HUES64 (cell line): ENCODE measurements around the gene OSBPL9.

Source experiments
- H3K27ac ChIP-seq: 2 replicates; pipeline ENCODE4 v1.7.0; 2013; ENCODE audit warnings: low read depth, low read length, inconsistent platforms
- H3K27me3 ChIP-seq: 2 replicates; pipeline ENCODE4 v1.6.1; 2013; ENCODE audit warnings: mild to moderate bottlenecking, low read length; ENCODE audit not compliant: insufficient read depth
- H3K36me3 ChIP-seq: 2 replicates; pipeline ENCODE4 v1.6.1; 2013; ENCODE audit warnings: mild to moderate bottlenecking, low read length; ENCODE audit not compliant: insufficient read depth
- H3K4me1 ChIP-seq: 2 replicates; pipeline ENCODE4 v1.6.1; 2013; ENCODE audit warnings: mild to moderate bottlenecking, low read length, moderate library complexity; ENCODE audit not compliant: insufficient read depth
- H3K4me3 ChIP-seq: 2 replicates; pipeline ENCODE4 v1.5.1; 2013; ENCODE audit warnings: mild to moderate bottlenecking, low read length, moderate library complexity
- H3K9ac ChIP-seq: 2 replicates; pipeline ENCODE4 v1.6.1; 2013; ENCODE audit warnings: mild to moderate bottlenecking, low read depth, low read length
- H3K9me3 ChIP-seq: 2 replicates; pipeline ENCODE4 v1.6.1; 2013; ENCODE audit warnings: low read depth, low read length; ENCODE audit not compliant: insufficient read depth
- WGBS: fragments of 150-250, 120-280 bp; methylation state at CpG from one replicate; pipeline ENCODE4 v1.1.7; 2013; ENCODE audit warnings: missing lambda C conversion rate; 5-methylcytosine and 5-hydroxymethylcytosine counted together

OSBPL9 gene

DNA sequence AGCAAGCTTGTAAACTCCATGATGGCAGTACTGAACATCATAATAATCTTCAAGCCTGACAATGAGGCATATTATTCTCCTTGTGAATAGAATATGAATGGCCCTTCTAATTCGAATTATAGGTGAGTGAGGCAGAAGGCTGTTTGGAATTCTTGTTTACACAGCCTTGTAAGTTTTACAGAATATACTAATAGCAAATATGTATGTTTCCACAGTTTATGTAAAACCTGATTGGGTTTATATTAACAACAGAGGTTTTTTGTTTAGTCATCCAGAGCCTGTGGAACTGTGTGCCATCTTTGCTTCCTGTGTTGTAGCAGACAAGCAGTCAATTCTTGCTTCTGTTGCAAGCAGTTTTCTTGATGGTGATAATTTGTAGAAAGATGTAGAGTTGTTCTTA is 8.0 kb downstream of the OSBPL9 start:
- no peak overlapping the region for H3K9ac ChIP-seq
- H3K27ac ChIP-seq: no peak overlapping the region
- no peaks in the 10 kb centered on the region for H3K36me3 ChIP-seq
- H3K4me1 ChIP-seq: peaks cover 27% of the 10 kb centered on the region
- no CpG with 5 or more reads among the region's 1 CpG for WGBS
- no peak overlapping the region for H3K4me3 ChIP-seq
- H3K9me3 ChIP-seq: no peaks in the 10 kb centered on the region
- H3K27me3 ChIP-seq: no peaks in the 10 kb centered on the region

DNA sequence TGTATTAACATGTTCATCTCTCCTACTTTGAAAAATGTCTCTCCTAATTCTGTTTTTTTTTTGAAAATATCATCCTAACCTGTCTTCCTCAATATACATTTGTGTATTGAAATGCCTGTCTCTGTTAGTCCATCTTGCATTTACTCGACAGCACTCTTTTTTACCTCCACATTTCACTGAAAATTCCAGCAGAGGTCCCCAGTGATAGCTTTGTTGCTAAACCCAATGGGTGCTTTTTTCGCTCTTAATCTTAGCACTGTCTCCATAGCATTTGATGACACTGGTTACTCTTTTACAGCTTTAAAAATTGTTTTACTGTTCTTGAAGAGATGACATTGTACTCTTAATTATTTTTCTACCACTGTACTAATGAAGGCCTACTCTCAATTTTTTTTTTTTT is 10.8 kb downstream of the OSBPL9 start:
- H3K9me3 ChIP-seq: no peaks in the 10 kb centered on the region
- WGBS: 73% methylated on average over 2 of the region's 2 CpGs
- H3K4me3 ChIP-seq: no peak overlapping the region
- no peaks in the 10 kb centered on the region for H3K36me3 ChIP-seq
- no peak overlapping the region for H3K9ac ChIP-seq
- peaks cover 7% of the 10 kb centered on the region; the same call in 1 of the 2 replicates for H3K4me1 ChIP-seq
- H3K27me3 ChIP-seq: no peaks in the 10 kb centered on the region
- no peak overlapping the region for H3K27ac ChIP-seq

DNA sequence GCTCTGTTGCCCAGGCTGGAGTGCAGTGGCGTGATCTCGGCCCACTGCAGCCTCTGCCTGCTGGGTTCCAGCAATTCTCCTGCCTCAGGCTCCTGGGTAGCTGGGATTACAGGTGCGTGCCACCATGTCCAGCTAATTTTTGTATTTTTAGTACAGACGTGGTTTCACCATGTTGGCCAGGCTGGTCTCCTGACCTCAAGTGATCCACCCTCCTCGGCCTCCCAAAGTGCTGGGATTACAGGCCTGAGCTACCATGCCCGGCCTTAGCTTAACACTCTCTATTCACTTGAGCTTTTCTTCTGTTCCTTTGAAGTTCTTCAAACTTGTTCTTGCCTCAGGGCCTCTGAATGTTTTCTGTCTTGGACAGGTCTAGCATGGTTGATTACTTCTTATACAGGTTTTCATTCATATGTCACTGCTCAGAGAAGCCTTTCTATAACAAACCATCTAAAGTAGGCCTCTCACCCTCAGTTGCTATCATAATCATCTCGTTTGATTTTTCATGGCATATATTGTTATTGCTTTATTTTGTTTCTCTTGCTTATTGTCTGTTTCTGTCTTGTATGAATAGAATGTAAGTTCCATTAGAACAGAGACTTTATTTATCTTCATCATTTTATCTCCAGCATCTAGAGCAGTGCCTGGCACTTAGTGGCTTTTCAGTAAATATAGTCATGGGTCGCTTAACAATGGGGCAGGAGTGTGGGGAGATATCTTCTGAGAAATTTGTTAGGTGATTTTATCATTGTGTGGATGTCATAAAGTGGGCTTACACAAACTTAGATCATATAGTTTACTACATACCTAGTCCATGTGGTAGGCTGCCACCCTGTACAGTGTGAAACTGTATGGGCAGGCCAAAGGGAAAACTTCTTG is 12.1 kb downstream of the OSBPL9 start:
- no peaks in the 10 kb centered on the region for H3K9me3 ChIP-seq
- 0 out of 2 replicates have a peak, but pooled peaks cover 2% of the 10 kb centered on the region for H3K4me1 ChIP-seq
- no peak overlapping the region for H3K27ac ChIP-seq
- no peak overlapping the region for H3K4me3 ChIP-seq
- H3K27me3 ChIP-seq: no peaks in the 10 kb centered on the region
- 92% methylated on average over 7 of the region's 8 CpGs for WGBS
- no peak overlapping the region for H3K9ac ChIP-seq
- no peaks in the 10 kb centered on the region for H3K36me3 ChIP-seq

DNA sequence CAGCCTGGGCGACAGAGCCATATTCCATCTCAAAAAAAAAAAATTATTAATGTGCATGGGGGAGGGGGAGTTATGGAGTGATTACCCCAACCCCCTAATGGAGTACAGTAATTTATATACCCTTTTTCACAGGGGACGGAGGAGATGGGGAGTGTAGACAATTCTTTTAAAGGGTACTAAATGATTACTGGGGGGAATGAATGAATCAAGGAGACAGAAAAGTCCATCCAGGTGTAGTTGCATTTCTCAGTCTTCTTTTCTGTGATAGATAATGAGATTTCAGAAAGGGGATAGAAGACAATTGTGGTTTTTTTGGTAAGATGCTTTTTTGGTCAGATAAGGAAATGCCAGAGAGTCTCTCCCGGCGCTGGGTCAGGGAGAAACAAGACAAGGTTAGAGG is 13.0 kb downstream of the OSBPL9 start:
- 94% methylated on average over 3 of the region's 4 CpGs for WGBS
- no peak overlapping the region for H3K27ac ChIP-seq

DNA sequence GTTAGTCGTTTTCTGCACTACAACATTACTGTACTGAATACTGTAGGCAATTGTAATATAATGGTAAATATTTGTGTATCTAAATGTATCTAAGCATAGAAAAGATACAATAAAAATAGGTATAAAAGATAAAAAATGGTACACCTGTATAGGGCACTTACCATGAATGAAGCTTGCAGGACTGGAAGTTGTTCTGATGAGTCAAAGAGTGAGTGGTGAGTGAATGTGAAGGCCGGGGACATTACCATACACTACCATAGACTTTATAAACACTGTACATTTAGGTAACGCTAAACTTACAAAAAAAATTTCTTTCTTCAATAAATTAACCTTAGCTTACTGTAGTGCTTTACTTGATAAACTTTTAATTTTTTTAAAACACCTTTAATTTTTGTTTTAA is 13.5 kb downstream of the OSBPL9 start:
- Histone ChIP-seq H3K36me3 (no peaks in the 10 kb centered on the region), H3K9ac (no peak overlapping the region), H3K9me3 (no peaks in the 10 kb centered on the region), H3K27me3 (no peaks in the 10 kb centered on the region), H3K27ac (no peak overlapping the region), H3K4me1 (0 out of 2 replicates have a peak, but pooled peaks cover 2% of the 10 kb centered on the region), H3K4me3 (no peak overlapping the region)
- WGBS: 100% methylated on average over 1 of the region's 3 CpGs

More for the DNA sequence above, 13.0 kb downstream of the OSBPL9 start:
- Histone ChIP-seq H3K4me1 (0 out of 2 replicates have a peak, but pooled peaks cover 2% of the 10 kb centered on the region), H3K9ac (no peak overlapping the region), H3K9me3 (no peaks in the 10 kb centered on the region), H3K4me3 (no peak overlapping the region), H3K27me3 (no peaks in the 10 kb centered on the region), H3K36me3 (no peaks in the 10 kb centered on the region)

DNA sequence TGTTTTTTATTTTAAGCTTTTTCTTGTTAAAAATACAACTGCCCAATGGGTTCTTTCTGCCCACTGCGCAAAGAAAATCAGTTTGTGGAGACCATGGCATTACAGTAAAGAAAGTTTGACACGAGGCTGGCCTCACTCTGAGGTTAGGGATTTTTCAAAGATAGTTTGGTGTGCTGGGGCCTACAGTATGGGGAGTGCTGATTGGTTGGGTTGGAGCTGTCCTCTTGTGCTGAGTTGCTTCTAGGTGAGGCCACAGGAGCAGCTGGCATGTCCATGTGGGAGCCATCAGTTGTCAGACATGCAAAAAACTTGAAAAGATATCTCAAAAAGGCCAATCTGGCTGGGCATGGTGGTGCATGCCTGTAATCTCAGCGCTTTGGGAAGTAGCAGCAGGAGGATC is 14.0 kb downstream of the OSBPL9 start:
- H3K9me3 ChIP-seq: no peaks in the 10 kb centered on the region
- 0 out of 2 replicates have a peak, but pooled peaks cover 2% of the 10 kb centered on the region for H3K4me1 ChIP-seq
- no peak overlapping the region for H3K9ac ChIP-seq
- H3K4me3 ChIP-seq: no peak overlapping the region
- no peaks in the 10 kb centered on the region for H3K36me3 ChIP-seq
- 97% methylated on average over 3 of the region's 3 CpGs for WGBS
- no peaks in the 10 kb centered on the region for H3K27me3 ChIP-seq
- H3K27ac ChIP-seq: no peak overlapping the region

DNA sequence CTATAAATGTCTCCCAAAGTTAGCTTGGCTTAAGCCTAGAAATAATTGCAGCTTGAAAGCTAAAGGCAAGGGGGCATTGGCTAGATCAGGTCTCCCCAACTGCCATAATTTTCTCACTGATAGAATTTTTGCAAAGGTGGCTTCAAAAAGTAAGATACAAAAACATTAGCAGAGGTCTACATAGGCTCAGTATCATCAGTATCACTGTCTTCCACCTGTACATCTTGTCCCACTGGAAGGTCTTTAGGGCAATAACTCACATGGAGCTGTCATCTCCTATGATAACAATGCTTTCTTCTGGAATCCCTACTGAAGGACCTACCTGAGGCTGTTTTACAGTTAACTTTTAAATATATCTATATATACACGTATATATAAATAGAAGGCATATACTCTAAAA is 14.9 kb downstream of the OSBPL9 start:
- Histone ChIP-seq H3K4me1 (0 out of 2 replicates have a peak, but pooled peaks cover 2% of the 10 kb centered on the region), H3K9ac (no peak overlapping the region), H3K27ac (no peak overlapping the region), H3K4me3 (no peak overlapping the region), H3K9me3 (no peaks in the 10 kb centered on the region), H3K27me3 (no peaks in the 10 kb centered on the region), H3K36me3 (no peaks in the 10 kb centered on the region)
- no CpG with 5 or more reads among the region's 1 CpG for WGBS

DNA sequence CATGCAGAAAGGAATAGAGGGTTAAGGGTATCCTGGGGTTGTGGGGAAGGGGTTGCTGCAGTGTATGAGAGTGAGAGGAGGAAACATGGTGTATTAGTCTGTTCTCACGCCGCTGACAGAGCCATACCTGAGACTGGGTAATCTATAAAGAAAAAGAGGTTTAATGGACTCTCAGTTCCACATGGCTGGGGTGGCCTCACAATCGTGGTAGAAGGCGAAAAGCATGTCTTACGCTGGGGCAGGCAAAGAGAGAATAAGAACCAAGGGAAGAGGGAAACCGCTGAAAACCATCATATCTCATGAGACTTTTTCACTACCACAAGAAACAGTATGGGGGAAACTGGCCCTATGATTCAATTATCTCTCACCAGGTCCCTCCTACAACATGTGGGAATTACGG is 17.7 kb downstream of the OSBPL9 start:
- H3K36me3 ChIP-seq: no peaks in the 10 kb centered on the region
- H3K9me3 ChIP-seq: no peaks in the 10 kb centered on the region
- no peak overlapping the region for H3K4me3 ChIP-seq
- no peaks in the 10 kb centered on the region for H3K27me3 ChIP-seq
- H3K9ac ChIP-seq: no peak overlapping the region
- WGBS: 92% methylated on average over 6 of the region's 7 CpGs
- H3K27ac ChIP-seq: no peak overlapping the region
- no peaks in the 10 kb centered on the region for H3K4me1 ChIP-seq

DNA sequence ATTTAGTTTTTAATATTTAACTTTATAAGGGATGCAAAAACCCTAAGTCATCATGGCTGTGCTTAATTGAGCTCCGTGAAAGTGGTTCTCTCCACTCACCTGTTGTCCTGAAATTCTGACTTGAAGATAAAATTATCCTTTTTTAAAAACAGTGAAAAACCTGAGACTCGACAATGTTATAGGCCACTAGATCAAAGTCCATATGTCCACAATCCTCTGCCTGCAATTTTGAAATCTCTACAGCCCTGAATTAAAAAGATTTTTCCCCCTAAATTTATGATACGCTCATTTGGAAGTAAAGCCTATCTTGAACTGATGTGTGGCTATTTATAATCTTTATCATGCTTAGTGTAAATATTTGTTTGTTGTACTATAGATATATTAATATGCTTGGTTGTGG is 18.7 kb downstream of the OSBPL9 start:
- Histone ChIP-seq H3K27me3 (no peaks in the 10 kb centered on the region), H3K27ac (no peak overlapping the region), H3K9me3 (no peaks in the 10 kb centered on the region), H3K9ac (no peak overlapping the region), H3K36me3 (no peaks in the 10 kb centered on the region), H3K4me1 (peaks cover under 1% of the 10 kb centered on the region; the same call in 1 of the 2 replicates), H3K4me3 (no peak overlapping the region)
- 93% methylated on average over 3 of the region's 3 CpGs for WGBS

DNA sequence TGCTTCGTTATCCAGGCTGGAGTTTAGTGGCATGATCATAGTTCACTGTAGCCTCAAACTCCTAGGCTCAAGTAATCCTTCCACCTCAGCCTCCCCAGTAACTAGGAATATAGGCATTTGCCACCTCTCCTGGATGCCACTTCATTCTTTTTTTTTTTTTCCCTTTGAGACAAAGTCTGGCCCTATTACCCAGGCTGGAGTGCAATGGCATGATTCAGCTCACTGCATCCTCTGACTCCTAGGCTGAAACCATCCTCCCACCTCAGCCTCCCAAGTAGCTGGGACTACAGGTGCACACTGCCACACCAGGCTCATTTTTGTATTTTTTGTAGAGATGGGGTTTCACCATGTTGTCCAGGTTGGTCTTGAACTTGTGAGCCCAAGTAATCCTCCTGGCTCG is 19.3 kb downstream of the OSBPL9 start:
- H3K27me3 ChIP-seq: no peaks in the 10 kb centered on the region
- WGBS: 86% methylated on average over 2 of the region's 2 CpGs
- H3K36me3 ChIP-seq: no peaks in the 10 kb centered on the region
- H3K9me3 ChIP-seq: no peaks in the 10 kb centered on the region
- H3K4me3 ChIP-seq: no peak overlapping the region
- no peak overlapping the region for H3K27ac ChIP-seq
- H3K4me1 ChIP-seq: peaks cover 6% of the 10 kb centered on the region
- H3K9ac ChIP-seq: no peak overlapping the region

DNA sequence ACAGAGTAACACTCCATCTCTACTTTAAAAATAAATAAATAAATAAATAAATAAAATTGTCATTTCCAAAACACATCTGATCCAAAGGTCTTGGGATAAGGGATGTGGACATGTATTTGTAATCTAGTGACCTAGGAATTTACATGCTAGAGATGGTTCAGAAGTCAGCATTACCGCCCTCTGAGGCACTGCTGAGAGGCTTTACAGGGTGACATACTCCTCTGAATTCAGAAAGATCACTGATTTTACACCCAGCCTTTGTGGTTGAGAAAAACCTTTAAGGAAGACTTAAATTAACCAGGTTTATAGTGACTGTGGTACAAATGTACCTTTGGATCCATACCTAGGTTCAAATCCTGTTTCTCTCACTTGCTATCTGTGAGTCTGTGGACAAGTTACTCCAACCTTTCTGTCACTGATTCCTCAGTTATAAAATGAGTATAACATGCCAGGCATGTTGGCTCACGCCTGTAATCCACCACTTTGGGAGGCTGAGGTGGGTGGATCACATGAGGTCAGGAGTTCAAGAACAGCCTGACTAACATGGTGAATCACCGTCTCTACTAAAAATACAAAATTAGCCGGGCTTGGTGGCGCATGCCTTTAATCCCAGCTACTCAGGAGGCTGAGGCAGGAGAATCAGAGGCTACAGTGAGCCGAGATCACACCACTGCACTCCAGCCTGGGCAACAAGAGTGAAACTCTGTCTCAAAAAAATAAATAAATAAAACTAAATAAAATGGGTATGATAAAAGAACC is 20.1 kb downstream of the OSBPL9 start:
- Histone ChIP-seq H3K27ac (no peak overlapping the region), H3K9ac (no peak overlapping the region), H3K4me3 (no peak overlapping the region), H3K27me3 (no peaks in the 10 kb centered on the region), H3K9me3 (no peaks in the 10 kb centered on the region), H3K36me3 (no peaks in the 10 kb centered on the region), H3K4me1 (peaks cover 14% of the 10 kb centered on the region)
- WGBS: 94% methylated on average over 6 of the region's 6 CpGs
